ENCODE measurements around the gene RAB11B.

DNA sequence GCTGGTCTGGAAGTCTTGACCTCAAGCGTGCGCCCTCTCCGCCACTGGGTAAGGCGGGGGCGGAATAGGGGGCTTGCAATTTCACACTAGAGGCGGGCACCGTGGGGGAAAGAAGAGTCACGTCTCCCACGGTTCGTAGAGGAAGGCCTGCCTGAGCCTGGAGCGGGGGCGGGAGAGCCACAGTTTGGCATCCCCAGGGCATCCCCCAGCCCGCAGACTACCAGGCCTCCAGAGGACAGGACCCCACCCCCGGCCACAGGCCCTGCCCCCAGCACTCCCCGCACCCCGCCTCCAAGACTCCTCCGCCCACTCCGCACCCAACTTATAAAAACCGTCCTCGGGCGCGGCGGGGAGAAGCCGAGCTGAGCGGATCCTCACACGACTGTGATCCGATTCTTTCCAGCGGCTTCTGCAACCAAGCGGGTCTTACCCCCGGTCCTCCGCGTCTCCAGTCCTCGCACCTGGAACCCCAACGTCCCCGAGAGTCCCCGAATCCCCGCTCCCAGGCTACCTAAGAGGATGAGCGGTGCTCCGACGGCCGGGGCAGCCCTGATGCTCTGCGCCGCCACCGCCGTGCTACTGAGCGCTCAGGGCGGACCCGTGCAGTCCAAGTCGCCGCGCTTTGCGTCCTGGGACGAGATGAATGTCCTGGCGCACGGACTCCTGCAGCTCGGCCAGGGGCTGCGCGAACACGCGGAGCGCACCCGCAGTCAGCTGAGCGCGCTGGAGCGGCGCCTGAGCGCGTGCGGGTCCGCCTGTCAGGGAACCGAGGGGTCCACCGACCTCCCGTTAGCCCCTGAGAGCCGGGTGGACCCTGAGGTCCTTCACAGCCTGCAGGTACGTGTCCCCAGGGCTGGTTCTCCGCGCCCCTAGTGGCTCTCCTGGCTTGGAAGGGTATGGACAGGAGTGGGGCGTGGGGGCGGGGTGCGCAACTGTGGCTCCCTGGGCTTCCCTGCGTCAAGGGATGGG is 26.1 kb upstream of the RAB11B start, which contains the start of gene ANGPTL4:
- TF ChIP-seq, protein P1, sequence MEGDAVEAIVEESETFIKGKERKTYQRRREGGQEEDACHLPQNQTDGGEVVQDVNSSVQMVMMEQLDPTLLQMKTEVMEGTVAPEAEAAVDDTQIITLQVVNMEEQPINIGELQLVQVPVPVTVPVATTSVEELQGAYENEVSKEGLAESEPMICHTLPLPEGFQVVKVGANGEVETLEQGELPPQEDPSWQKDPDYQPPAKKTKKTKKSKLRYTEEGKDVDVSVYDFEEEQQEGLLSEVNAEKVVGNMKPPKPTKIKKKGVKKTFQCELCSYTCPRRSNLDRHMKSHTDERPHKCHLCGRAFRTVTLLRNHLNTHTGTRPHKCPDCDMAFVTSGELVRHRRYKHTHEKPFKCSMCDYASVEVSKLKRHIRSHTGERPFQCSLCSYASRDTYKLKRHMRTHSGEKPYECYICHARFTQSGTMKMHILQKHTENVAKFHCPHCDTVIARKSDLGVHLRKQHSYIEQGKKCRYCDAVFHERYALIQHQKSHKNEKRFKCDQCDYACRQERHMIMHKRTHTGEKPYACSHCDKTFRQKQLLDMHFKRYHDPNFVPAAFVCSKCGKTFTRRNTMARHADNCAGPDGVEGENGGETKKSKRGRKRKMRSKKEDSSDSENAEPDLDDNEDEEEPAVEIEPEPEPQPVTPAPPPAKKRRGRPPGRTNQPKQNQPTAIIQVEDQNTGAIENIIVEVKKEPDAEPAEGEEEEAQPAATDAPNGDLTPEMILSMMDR (IDR thresholded peaks at IDR 0.05): peak in 5 of 7 experiments; percentile 10 to 45 (median 38)
- TF ChIP-seq POLR2A (IDR thresholded peaks at IDR 0.05): peak; percentile 89 to 94 (median 94)
